Measurements from ENCODE around the gene ZC3HAV1. TPM values are rescaled to one million over a fixed set of nuclear protein-coding genes. Genes with fewer than 3 reads are reported as not detected.

The ZC3HAV1 gene
- total and polyA plus RNA-seq, 9 of the 15 experiments (the other 6 are each of a cell fraction or from before 2014, with no cell fraction given) = 11.9 to 40.5 (median 23.9) TPM

DNA sequence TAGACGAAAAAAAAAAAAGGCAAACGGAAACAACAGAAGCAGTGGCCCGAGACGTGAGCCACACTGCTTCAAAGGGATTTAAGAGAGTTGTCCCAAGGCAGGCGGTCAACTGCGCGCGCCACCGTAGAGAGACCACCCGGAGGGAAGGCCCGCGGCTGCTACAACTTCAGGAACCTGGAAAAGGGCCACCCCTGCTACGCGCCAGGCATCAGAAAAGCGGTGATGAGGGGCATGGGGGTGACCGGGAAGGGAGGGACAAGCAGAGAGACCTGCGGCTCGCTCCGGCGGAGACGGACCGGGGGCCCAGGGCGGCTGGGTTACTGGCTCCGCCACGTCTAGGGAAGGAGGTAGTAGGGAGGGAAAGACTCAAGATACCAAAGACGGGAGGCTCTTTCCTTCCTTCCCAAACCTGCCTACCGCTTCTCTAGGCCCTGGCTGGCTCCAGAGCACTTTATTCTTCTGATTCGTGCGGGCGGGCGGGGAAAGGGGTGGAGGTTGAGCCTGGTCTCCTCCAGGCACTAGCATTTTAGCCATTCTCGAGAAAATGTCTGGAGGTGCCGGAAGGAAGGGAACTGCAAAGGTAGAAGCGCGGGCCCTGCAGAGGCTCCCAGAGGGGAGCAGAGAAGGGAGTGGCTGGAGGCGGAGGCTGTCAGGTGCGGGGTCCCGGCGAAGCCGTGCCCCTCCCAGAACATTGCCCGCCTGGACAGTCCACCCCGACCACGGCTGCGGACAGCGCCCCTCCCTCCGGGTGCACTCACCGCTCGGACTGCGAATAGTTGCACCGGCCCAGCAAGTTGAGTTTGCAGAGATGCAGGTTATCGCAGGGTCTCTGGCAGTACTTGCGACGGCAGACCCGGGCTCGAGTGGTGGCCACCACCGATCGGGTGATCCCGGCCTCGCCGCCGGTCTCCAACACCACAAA is 993 bp downstream of the ZC3HAV1 start (continued):
- TF ChIP-seq MEF2A (IDR thresholded peaks at IDR 0.05; ENCODE audit: control insufficient read depth, low read depth, low read length) (no peak), ZNF232 (CRISPR knock-in tag; IDR thresholded peaks at IDR 0.05) (no peak; the same call in none of the 2 replicates), ZKSCAN3 (CRISPR knock-in tag; IDR thresholded peaks at IDR 0.05) (no peak), ZNF57 (CRISPR knock-in tag; IDR thresholded peaks at IDR 0.05) (0 out of 2 replicates have a peak, but pooled peaks have one; percentile 18), CBFA2T2 (conservative IDR thresholded peaks at IDR 0.05) (no peak), ETV6 (IDR thresholded peaks at IDR 0.05; ENCODE audit: borderline replicate concordance in 1 of 2, low read depth in 2 of 2, low read length in 1 of 2) (no peak), ETV6 (CRISPR knock-in tag; IDR thresholded peaks at IDR 0.05; ENCODE audit: borderline replicate concordance) (peak; percentile 64; the same call in 1 of the 2 replicates), U2AF2 (optimal IDR thresholded peaks at IDR 0.05; ENCODE audit: low read depth, low read length) (no peak), MED1 (CRISPR knock-in tag; IDR thresholded peaks at IDR 0.05; ENCODE audit: borderline replicate concordance) (0 out of 2 replicates have a peak, but pooled peaks have one; percentile 10), ETV5 (CRISPR knock-in tag; IDR thresholded peaks at IDR 0.05; ENCODE audit: low read depth) (peak; percentile 84; the same call in 1 of the 2 replicates), POLR2A (conservative IDR thresholded peaks at IDR 0.05) (no peak), ZNF165 (CRISPR knock-in tag; IDR thresholded peaks at IDR 0.05; ENCODE audit: borderline replicate concordance) (no peak), ZNF217 (CRISPR knock-in tag; IDR thresholded peaks at IDR 0.05) (no peak), FOSL1 (tag; conservative IDR thresholded peaks at IDR 0.05) (no peak), SMARCB1 (IDR thresholded peaks at IDR 0.05; ENCODE audit: insufficient read length, low read depth) (no peak), MAFG (tag; conservative IDR thresholded peaks at IDR 0.05) (no peak)
- TF ChIP-seq, protein P1, sequence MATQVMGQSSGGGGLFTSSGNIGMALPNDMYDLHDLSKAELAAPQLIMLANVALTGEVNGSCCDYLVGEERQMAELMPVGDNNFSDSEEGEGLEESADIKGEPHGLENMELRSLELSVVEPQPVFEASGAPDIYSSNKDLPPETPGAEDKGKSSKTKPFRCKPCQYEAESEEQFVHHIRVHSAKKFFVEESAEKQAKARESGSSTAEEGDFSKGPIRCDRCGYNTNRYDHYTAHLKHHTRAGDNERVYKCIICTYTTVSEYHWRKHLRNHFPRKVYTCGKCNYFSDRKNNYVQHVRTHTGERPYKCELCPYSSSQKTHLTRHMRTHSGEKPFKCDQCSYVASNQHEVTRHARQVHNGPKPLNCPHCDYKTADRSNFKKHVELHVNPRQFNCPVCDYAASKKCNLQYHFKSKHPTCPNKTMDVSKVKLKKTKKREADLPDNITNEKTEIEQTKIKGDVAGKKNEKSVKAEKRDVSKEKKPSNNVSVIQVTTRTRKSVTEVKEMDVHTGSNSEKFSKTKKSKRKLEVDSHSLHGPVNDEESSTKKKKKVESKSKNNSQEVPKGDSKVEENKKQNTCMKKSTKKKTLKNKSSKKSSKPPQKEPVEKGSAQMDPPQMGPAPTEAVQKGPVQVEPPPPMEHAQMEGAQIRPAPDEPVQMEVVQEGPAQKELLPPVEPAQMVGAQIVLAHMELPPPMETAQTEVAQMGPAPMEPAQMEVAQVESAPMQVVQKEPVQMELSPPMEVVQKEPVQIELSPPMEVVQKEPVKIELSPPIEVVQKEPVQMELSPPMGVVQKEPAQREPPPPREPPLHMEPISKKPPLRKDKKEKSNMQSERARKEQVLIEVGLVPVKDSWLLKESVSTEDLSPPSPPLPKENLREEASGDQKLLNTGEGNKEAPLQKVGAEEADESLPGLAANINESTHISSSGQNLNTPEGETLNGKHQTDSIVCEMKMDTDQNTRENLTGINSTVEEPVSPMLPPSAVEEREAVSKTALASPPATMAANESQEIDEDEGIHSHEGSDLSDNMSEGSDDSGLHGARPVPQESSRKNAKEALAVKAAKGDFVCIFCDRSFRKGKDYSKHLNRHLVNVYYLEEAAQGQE (IDR thresholded peaks at IDR 0.05; ENCODE audit: borderline replicate concordance) = 0 out of 2 replicates have a peak, but pooled peaks have one; percentile 20
- TF ChIP-seq, protein P1 (CRISPR knock-in tag; IDR thresholded peaks at IDR 0.05; ENCODE audit: low read depth) = no peak
- TF ChIP-seq, protein P2, sequence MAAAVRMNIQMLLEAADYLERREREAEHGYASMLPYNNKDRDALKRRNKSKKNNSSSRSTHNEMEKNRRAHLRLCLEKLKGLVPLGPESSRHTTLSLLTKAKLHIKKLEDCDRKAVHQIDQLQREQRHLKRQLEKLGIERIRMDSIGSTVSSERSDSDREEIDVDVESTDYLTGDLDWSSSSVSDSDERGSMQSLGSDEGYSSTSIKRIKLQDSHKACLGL (CRISPR knock-in tag; IDR thresholded peaks at IDR 0.05; ENCODE audit: borderline replicate concordance, poor library complexity, severe bottlenecking) = no peak
- TF ChIP-seq, protein P3, sequence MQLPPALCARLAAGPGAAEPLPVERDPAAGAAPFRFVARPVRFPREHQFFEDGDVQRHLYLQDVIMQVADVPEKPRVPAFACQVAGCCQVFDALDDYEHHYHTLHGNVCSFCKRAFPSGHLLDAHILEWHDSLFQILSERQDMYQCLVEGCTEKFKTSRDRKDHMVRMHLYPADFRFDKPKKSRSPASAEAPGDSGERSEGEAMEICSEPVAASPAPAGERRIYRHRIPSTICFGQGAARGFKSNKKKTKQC (CRISPR knock-in tag; IDR thresholded peaks at IDR 0.05) = peak; percentile 49; the same call in 1 of the 2 replicates

Data from K562 (cell line).